ENCODE measurements around the gene NRG2.

DNA sequence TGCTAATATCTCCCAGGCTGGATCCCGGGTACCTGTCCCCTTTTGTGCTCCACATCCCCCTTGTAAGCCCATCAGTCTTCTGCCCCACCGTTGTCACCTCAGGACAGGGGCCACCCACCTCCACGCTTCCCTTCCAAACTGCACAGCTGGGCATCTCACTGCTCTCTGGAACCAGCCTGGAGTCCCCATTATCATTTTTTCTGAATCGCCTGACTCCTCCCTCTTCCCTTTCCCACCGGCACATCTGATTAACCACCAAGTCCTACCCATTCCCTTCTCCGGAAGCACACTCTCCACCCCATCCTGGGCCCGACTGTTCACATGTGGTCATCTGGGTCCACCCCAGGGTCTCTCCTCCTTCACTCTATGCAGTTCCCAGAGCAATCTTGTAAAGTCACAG, 193.6 kb downstream of the NRG2 start:
- no peak for TF ChIP-seq SIN3A (IDR thresholded peaks at IDR 0.05; ENCODE audit: borderline replicate concordance, insufficient read depth, low read length)
- TF ChIP-seq, protein P1, sequence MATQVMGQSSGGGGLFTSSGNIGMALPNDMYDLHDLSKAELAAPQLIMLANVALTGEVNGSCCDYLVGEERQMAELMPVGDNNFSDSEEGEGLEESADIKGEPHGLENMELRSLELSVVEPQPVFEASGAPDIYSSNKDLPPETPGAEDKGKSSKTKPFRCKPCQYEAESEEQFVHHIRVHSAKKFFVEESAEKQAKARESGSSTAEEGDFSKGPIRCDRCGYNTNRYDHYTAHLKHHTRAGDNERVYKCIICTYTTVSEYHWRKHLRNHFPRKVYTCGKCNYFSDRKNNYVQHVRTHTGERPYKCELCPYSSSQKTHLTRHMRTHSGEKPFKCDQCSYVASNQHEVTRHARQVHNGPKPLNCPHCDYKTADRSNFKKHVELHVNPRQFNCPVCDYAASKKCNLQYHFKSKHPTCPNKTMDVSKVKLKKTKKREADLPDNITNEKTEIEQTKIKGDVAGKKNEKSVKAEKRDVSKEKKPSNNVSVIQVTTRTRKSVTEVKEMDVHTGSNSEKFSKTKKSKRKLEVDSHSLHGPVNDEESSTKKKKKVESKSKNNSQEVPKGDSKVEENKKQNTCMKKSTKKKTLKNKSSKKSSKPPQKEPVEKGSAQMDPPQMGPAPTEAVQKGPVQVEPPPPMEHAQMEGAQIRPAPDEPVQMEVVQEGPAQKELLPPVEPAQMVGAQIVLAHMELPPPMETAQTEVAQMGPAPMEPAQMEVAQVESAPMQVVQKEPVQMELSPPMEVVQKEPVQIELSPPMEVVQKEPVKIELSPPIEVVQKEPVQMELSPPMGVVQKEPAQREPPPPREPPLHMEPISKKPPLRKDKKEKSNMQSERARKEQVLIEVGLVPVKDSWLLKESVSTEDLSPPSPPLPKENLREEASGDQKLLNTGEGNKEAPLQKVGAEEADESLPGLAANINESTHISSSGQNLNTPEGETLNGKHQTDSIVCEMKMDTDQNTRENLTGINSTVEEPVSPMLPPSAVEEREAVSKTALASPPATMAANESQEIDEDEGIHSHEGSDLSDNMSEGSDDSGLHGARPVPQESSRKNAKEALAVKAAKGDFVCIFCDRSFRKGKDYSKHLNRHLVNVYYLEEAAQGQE (IDR thresholded peaks at IDR 0.05; ENCODE audit: insufficient read depth in 1 of 2, low read depth in 2 of 2, low read length in 2 of 2) = no peak

Data from PFSK-1 (cell line).